ENCODE data around the gene C2orf49.
A peak's percentile ranks its signal among the peaks of the same experiment; 100 is the strongest.

The C2orf49 gene

GRCh38 chr2:105369777-105370690 lies 32.7 kb downstream of the C2orf49 start:
- Histone ChIP-seq H3K27me3 (ENCODE audit: insufficient read depth, low read length, poor library complexity) (no peaks in the 10 kb centered on the region), H3K36me3 (ENCODE audit: insufficient read depth, low read length) (no peaks in the 10 kb centered on the region), H2AFZ (ENCODE audit: low read depth, low read length) (peak overlapping the region; percentile 58), H3K4me3 (ENCODE audit: low read depth in 1 of 2, low read length in 2 of 2) (no peak overlapping the region), H4K20me1 (ENCODE audit: insufficient read depth, low read length) (no peaks in the 10 kb centered on the region; the same call in 1 of the 2 replicates), H3K27ac (ENCODE audit: low read length) (no peak overlapping the region), H3K9me3 (ENCODE audit: insufficient read depth, low read length, severe bottlenecking) (no peaks in the 10 kb centered on the region), H3K79me2 (ENCODE audit: insufficient read depth, low read length) (no peaks in the 10 kb centered on the region), H3K9ac (ENCODE audit: low read depth, low read length) (no peak overlapping the region), H3K4me2 (ENCODE audit: insufficient read depth, low read length) (peak overlapping the region; percentile 48), H3K4me1 (ENCODE audit: insufficient read depth, low read length) (peaks cover 10% of the 10 kb centered on the region)
- ATAC-seq (ENCODE audit: insufficient read depth, low read depth), result peak; percentile 100
- peak; percentile 89 for DNase-seq
- TF ChIP-seq CTCF (IDR thresholded peaks at IDR 0.05; ENCODE audit: borderline replicate concordance, extremely low read depth, low read length, poor library complexity, severe bottlenecking) (peak; percentile 96), EZH2 (IDR thresholded peaks at IDR 0.05; ENCODE audit: borderline replicate concordance, low read depth, low read length, severe bottlenecking) (no peak)

- Histone ChIP-seq H3K9ac (ENCODE audit: low read depth, low read length) (no peak overlapping the region), H3K79me2 (ENCODE audit: insufficient read depth, low read length) (no peaks in the 10 kb centered on the region), H3K4me3 (ENCODE audit: low read depth in 1 of 2, low read length in 2 of 2) (no peak overlapping the region), H3K4me1 (ENCODE audit: insufficient read depth, low read length) (peaks cover 10% of the 10 kb centered on the region), H3K9me3 (ENCODE audit: insufficient read depth, low read length, severe bottlenecking) (no peaks in the 10 kb centered on the region), H4K20me1 (ENCODE audit: insufficient read depth, low read length) (no peaks in the 10 kb centered on the region), H3K4me2 (ENCODE audit: insufficient read depth, low read length) (no peak overlapping the region), H3K27me3 (ENCODE audit: insufficient read depth, low read length, poor library complexity) (no peaks in the 10 kb centered on the region), H3K27ac (ENCODE audit: low read length) (no peak overlapping the region), H3K36me3 (ENCODE audit: insufficient read depth, low read length) (no peaks in the 10 kb centered on the region), H2AFZ (ENCODE audit: low read depth, low read length) (no peak overlapping the region)
- DNase-seq, result no peak
- TF ChIP-seq CTCF (IDR thresholded peaks at IDR 0.05; ENCODE audit: borderline replicate concordance, extremely low read depth, low read length, poor library complexity, severe bottlenecking) (no peak), EZH2 (IDR thresholded peaks at IDR 0.05; ENCODE audit: borderline replicate concordance, low read depth, low read length, severe bottlenecking) (no peak)
- no peak for ATAC-seq (ENCODE audit: insufficient read depth, low read depth)
Observed at GRCh38 chr2:105371156-105371555, 33.8 kb downstream of the C2orf49 start.

GRCh38 chr2:105371810-105372209 lies 34.5 kb downstream of the C2orf49 start:
- no peak overlapping the region for H2AFZ ChIP-seq (ENCODE audit: low read depth, low read length)
- peaks cover 10% of the 10 kb centered on the region for H3K4me1 ChIP-seq (ENCODE audit: insufficient read depth, low read length)
- no peaks in the 10 kb centered on the region for H3K36me3 ChIP-seq (ENCODE audit: insufficient read depth, low read length)
- H3K9me3 ChIP-seq (ENCODE audit: insufficient read depth, low read length, severe bottlenecking), result no peaks in the 10 kb centered on the region
- no peaks in the 10 kb centered on the region for H3K79me2 ChIP-seq (ENCODE audit: insufficient read depth, low read length)
- no peak for TF ChIP-seq EZH2 (IDR thresholded peaks at IDR 0.05; ENCODE audit: borderline replicate concordance, low read depth, low read length, severe bottlenecking)
- no peak for TF ChIP-seq CTCF (IDR thresholded peaks at IDR 0.05; ENCODE audit: borderline replicate concordance, extremely low read depth, low read length, poor library complexity, severe bottlenecking)
- H3K27ac ChIP-seq (ENCODE audit: low read length), result no peak overlapping the region
- H3K27me3 ChIP-seq (ENCODE audit: insufficient read depth, low read length, poor library complexity), result no peaks in the 10 kb centered on the region
- H3K4me2 ChIP-seq (ENCODE audit: insufficient read depth, low read length), result no peak overlapping the region
- DNase-seq (no peak), ATAC-seq (ENCODE audit: insufficient read depth, low read depth) (no peak)
- no peak overlapping the region for H3K4me3 ChIP-seq (ENCODE audit: low read depth in 1 of 2, low read length in 2 of 2)
- H4K20me1 ChIP-seq (ENCODE audit: insufficient read depth, low read length), result no peaks in the 10 kb centered on the region
- H3K9ac ChIP-seq (ENCODE audit: low read depth, low read length), result no peak overlapping the region

All from DND-41 (cell line).